ENCODE measurements around the gene ZBED2.
"Not testable (repeated sequence)": the region's sequence is repeated elsewhere in the genome, so short reads cannot be mapped to it uniquely, and the experiment has no call there.

The ZBED2 gene

GRCh38 chr3:111570404-111571030 is 24.6 kb downstream of the ZBED2 start:
- no peak for DNase-seq

GRCh38 chr3:111568911-111569310 is 26.2 kb downstream of the ZBED2 start:
- no peak for DNase-seq

- DNase-seq = no peak
Observed at GRCh38 chr3:111568355-111568754, 26.8 kb downstream of the ZBED2 start.

GRCh38 chr3:111566844-111567243 is 28.3 kb downstream of the ZBED2 start:
- no peak for DNase-seq

GRCh38 chr3:111561902-111562301 is 33.2 kb downstream of the ZBED2 start:
- DNase-seq = not testable (repeated sequence)

GRCh38 chr3:111548756-111549155 is 46.4 kb downstream of the ZBED2 start:
- no peak for DNase-seq

- DNase-seq = no peak
Observed at GRCh38 chr3:111548092-111548491, 47.1 kb downstream of the ZBED2 start.

GRCh38 chr3:111547631-111548030 is 47.5 kb downstream of the ZBED2 start:
- no peak for DNase-seq

GRCh38 chr3:111545349-111545748 is 49.8 kb downstream of the ZBED2 start:
- DNase-seq = no peak
